Epithelial cell of prostate (primary cell): Measurements from ENCODE around the gene FAM200B.

Experiments
- DNase-seq: peaks from one replicate; pipeline ENCODE4 v3.0.0-alpha.2; 2011; ENCODE audit warnings: low read depth, low spot score
- H3K27ac ChIP-seq: fragments of 450-650 bp; 2 replicates; pipeline ENCODE4 v1.5.1; 2017; ENCODE audit warnings: mild to moderate bottlenecking

Gene FAM200B

GRCh38 chr4:15694431-15694830, 12.8 kb downstream of the FAM200B start:
- peak overlapping the region; percentile 67 for H3K27ac ChIP-seq
- DNase-seq, result peak; percentile 49

GRCh38 chr4:15695240-15695699, 13.6 kb downstream of the FAM200B start:
- peak; percentile 87 for DNase-seq
- peak overlapping the region; percentile 67 for H3K27ac ChIP-seq

- H3K27ac ChIP-seq, result no peak overlapping the region
- no peak for DNase-seq
Measured at GRCh38 chr4:15695729-15696128, 14.1 kb downstream of the FAM200B start.

DNA sequence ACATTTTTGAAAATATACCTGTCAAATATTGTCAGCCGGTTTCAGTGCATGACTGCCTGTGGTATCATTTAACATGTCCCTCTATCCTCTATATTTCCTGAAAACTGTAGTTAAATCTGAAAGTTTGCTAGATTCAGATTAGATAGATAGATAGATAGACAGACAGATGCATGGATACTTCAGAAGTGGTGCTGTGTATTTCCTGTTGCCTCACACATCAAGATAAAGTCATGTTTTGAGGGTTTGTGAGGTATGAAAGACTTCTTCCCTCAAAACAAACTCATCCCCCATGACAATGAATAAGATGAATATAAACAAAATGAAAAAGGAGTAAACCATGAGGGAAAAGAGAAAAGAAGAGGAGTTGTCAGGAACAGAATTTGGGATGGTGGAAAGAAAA, 15.2 kb downstream of the FAM200B start:
- no peak for DNase-seq
- no peak overlapping the region for H3K27ac ChIP-seq

DNA sequence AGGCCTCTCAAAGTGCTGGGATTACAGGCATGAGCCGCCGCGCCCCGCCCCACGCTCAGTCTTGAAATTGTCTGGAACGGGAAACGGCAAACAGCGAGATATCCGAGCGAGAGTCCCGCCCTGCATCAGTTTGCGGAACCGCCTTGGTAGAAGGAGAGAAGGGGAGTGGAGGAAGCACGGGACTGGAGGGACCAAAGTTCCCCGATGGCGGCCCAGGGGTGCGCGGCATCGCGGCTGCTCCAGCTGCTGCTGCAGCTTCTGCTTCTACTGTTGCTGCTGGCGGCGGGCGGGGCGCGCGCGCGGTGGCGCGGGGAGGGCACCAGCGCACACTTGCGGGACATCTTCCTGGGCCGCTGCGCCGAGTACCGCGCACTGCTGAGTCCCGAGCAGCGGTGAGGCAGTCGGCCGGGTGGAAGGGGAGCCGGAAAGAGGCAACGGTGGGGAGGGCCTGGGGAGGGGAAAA, 21.3 kb downstream of the FAM200B start, which contains the start of gene BST1:
TSS of gene BST1 (plus strand) at position 125 of the 463 bp plus-strand sequence. CDS start at position 205, 80 bp downstream.
- no peak within 1 kb of the TSS for H3K27ac ChIP-seq

GRCh38 chr4:15703439-15703838, 21.8 kb downstream of the FAM200B start:
- DNase-seq, result no peak
- H3K27ac ChIP-seq, result no peak overlapping the region

More for the DNA sequence above, 21.3 kb downstream of the FAM200B start, which contains the start of gene BST1:
- no peak for DNase-seq

- H3K27ac ChIP-seq, result no peak overlapping the region
Measured at GRCh38 chr4:15704129-15704528, 22.5 kb downstream of the FAM200B start.

DNA sequence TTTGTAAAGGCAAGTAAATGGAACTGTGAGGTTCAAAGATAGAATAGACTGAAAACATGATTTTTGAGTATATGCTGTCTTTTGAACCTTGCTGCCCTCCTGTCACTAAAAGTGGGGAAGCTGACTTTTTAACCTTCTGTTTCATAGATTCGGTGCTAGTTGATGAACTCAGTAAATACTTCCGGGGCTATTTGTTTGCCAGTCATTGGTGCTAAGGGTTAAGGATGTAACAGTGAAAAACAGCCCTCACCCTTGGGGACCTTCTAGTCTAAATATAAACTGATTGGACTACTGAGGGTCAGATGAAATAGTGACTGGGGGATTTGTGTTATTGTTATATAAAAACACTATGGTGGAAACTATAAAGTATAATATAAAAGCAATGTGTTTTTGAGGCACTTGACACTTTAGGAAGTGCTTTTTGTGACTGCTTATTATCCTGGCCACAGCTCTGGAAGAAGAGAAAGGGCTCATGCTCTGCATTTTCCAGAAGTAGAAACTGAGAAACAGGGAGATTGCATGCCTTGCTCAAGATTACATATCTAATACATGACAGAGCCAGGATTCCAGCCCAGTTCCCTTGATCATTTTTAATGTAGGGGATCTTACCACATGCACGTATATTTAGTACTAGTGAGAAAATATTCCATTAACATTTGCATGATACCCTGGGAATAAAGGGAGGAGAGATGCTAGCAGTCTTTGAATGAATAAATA, 25.2 kb downstream of the FAM200B start:
- no peak overlapping the region for H3K27ac ChIP-seq
- no peak for DNase-seq

More at GRCh38 chr4:15704129-15704528, 22.5 kb downstream of the FAM200B start:
- no peak for DNase-seq

GRCh38 chr4:15707363-15707715, 25.7 kb downstream of the FAM200B start:
- DNase-seq, result no peak
- no peak overlapping the region for H3K27ac ChIP-seq

DNA sequence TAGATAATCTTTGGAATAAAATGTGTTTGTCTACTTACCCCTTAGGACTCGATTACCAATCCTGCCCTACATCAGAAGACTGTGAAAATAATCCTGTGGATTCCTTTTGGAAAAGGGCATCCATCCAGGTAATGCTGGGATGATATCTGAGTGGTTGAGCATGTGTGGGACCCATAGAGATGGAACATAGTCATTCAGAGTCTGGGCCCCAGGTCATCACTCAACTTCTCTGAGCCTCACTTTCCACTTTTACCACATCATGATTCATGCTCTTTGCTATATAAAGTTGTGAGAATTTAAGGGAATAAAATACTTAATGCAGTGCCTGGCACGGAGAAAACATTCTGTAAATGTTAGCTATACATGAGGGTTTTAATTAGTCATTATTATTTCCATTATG, 30.1 kb downstream of the FAM200B start:
- no peak overlapping the region for H3K27ac ChIP-seq
- no peak for DNase-seq

DNA sequence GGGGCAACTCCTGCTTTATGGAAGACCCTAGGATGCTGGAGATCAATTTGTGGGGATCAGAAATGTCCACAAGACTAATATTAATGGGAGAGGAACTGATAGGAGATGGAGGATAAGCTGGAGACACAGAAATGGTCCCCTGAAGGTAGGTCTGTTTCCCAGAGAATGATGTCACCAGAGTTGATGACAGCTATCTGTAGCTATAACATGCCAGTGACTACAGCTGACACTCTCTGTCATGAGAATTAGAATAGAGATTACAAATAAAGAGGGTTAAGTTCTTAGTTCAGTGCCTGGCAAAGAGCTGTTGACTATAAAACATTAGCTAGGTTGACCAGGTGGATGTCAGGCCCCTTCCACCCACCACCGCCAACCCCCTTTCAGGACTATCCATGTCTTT, 30.6 kb downstream of the FAM200B start:
- H3K27ac ChIP-seq, result no peak overlapping the region

GRCh38 chr4:15714141-15714540, 32.5 kb downstream of the FAM200B start:
- H3K27ac ChIP-seq, result no peak overlapping the region
- no peak for DNase-seq

More for the DNA sequence above, 30.6 kb downstream of the FAM200B start:
- DNase-seq, result no peak

GRCh38 chr4:15714646-15715435, 33.2 kb downstream of the FAM200B start:
- no peak for DNase-seq
- no peak overlapping the region for H3K27ac ChIP-seq

DNA sequence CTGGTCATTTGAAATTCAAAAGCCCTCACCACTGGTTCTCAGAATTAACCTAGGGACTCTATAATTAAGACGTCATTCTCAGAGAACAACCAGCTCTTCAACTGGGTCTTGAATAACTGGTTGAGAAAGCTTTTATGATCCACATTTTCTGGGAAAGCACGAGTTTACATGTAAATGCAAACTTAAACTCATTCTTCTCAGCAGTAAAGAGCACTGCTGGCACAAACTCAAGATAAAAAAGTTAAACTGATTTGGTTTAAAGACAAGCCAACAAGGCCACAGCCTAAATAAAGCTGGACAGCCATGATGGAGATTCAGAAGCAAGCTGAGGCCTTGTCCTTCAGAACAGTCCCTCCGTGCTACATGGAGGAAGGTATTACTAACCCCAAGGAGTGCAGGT, 34.5 kb downstream of the FAM200B start:
- H3K27ac ChIP-seq, result no peak overlapping the region
- no peak for DNase-seq

DNA sequence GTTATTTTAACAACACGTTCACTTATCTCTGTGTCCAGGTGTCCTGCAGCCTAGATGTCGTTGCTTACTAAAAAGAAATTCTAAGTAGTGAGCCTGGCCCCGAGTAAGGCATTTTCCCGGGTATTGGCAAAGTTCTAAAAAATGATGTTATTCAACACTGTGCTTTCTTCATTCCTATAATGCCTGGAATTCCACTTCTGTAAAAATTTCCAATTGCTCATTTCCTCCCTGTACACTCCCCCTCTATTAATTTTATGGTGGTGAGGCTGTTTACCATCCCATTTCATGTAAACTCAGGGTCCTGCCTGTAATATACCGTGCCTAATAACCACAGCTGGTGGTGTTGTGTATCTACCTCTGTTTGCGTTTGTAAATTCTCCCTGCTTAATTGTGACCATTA, 35.5 kb downstream of the FAM200B start:
- H3K27ac ChIP-seq, result no peak overlapping the region
- no peak for DNase-seq

DNA sequence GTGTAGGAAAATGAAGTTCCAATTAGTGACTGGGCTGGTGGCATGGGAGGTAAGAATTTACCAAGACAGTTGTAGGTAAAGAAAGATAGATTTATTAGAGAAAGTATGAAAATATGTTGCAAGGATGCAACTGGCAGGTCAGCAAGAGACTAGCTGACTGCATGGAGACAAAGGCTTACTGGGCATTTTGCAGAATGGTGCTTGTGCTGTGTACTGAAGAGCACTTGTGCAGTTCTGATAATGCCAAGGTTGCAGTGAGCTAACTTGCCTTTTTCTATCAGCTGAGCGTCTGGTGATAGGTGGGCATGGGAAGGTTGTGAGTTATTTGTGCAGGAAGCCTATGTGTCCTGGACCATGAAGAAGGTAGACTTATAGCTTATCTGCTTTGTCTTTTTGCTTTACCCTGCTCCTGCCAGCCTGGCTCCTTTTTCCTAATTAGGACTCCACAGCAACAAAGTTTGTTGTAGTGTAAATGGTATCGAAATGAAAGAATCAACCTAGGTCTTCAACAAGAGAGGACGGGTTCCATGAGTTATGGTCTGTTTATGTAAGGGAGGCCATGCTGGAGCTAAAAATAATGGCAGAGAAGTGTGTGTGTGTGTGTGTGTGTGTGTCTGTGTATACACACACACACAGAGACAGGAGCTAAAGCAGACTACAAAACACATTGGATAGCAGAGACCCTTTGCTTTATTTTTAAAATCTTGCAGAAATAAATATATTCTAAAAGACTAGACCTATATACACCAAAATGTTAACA, 36.2 kb downstream of the FAM200B start:
- DNase-seq, result no peak
- H3K27ac ChIP-seq, result no peak overlapping the region

DNA sequence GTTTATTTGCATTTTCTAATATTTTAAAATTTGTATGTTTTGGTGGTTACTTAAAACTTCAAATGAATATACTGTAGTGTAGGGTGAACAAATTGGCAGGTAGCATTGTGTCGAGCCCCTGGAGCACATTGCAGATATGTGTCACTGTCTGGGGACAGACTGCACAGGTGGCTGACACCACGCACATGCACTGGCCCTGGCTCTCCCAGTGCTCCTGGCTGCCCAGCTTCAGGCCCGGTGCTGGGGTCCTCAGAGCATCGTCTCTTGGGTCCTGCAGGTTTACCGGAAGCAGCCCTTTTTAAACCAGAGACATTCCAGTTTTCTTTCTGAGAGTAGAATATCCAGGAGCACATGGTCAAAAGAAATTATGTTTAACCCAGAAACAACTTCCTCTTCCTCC, 36.8 kb downstream of the FAM200B start:
- H3K27ac ChIP-seq, result no peak overlapping the region
- DNase-seq, result no peak

GRCh38 chr4:15718959-15719358, 37.3 kb downstream of the FAM200B start:
- DNase-seq, result no peak
- H3K27ac ChIP-seq, result no peak overlapping the region

- H3K27ac ChIP-seq, result no peak overlapping the region
- no peak for DNase-seq
Measured at GRCh38 chr4:15719506-15719905, 37.9 kb downstream of the FAM200B start.

DNA sequence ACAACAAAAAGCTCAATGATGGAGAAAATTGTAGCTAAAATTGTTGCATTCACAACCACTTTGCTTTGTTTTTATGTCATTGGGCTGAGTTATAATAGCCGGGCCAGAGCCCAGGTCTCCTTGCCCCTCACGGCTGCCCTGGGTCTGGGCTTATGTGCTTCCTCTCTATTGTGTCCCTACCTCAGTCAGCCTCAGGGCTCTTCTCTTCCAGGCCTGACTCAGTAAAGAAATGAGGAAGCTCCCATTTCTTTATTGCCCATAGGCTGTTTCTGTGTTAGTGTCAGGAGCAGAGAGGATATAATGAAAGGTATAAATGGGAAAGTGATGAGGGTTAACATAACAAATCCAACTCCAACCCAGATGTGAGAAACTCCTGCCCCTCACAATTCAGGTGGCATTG, 39.2 kb downstream of the FAM200B start:
- no peak for DNase-seq
- H3K27ac ChIP-seq, result no peak overlapping the region

DNA sequence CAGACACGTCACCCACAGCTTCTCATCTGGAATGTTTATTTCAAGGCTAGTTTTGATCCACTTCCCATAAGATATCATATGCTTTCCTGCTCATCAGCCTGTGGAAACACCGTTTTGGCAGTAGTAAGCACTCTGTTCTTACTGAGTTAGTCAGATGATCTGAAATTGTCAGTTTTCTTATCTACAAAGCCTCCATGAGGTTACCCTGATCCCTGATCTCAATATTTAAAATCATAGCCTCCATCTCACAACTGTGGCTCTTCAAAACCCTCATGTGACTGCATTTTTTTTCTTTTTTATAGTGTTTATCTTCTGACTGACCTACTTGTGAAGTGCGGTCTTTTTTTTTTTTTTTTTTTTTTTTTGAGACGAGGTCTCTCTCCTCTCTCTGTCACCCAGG, 44.0 kb downstream of the FAM200B start:
- no peak for DNase-seq

More for the DNA sequence above, 44.0 kb downstream of the FAM200B start:
- no peak overlapping the region for H3K27ac ChIP-seq
